H9 (cell line): ENCODE measurements around the gene TRHDE. TPM values are rescaled to one million over a fixed set of nuclear protein-coding genes. Genes with fewer than 3 reads are reported as not detected.
A peak's percentile ranks its signal among the peaks of the same experiment; 100 is the strongest.

Source experiments
- DNase-seq: peaks from one replicate; pipeline ENCODE4 v3.0.0-alpha.2; 2017
- H2AFZ ChIP-seq: one replicate; pipeline ENCODE4 v1.6.1; 2013; ENCODE audit warnings: mild to moderate bottlenecking, low read length, control low read depth, moderate library complexity
- H2AK5ac ChIP-seq: 2 replicates; pipeline ENCODE4 v1.6.1; 2013; ENCODE audit warnings: low read length, control low read depth, mixed read lengths; ENCODE audit not compliant: insufficient read length
- H2BK120ac ChIP-seq: one replicate; pipeline ENCODE4 v1.6.1; 2013; ENCODE audit warnings: low read depth, mild to moderate bottlenecking, low read length, control low read depth, inconsistent platforms; ENCODE audit not compliant: poor library complexity, severe bottlenecking
- H2BK12ac ChIP-seq: 2 replicates; pipeline ENCODE4 v1.6.1; 2013; ENCODE audit warnings: low read length, control low read depth, mixed read lengths, low read depth; ENCODE audit not compliant: insufficient read length
- H2BK15ac ChIP-seq: 2 replicates; pipeline ENCODE4 v1.6.1; 2013; ENCODE audit warnings: low read depth, low read length, control low read depth
- H2BK20ac ChIP-seq: one replicate; pipeline ENCODE4 v1.6.1; 2013; ENCODE audit warnings: low read depth, mild to moderate bottlenecking, low read length, control low read depth, inconsistent platforms; ENCODE audit not compliant: poor library complexity, severe bottlenecking
- H2BK5ac ChIP-seq: 2 replicates; pipeline ENCODE4 v1.6.1; 2013; ENCODE audit warnings: low read length, control low read depth, mixed read lengths; ENCODE audit not compliant: insufficient read length
- H3K14ac ChIP-seq: 2 replicates; pipeline ENCODE4 v1.6.1; 2013; ENCODE audit warnings: low read length, control low read depth; ENCODE audit not compliant: insufficient read depth
- H3K18ac ChIP-seq: 2 replicates; pipeline ENCODE4 v1.6.1; 2013; ENCODE audit warnings: low read depth, mild to moderate bottlenecking, mixed read lengths, low read length, control low read depth; ENCODE audit not compliant: insufficient read length
- H3K23ac ChIP-seq: 2 replicates; pipeline ENCODE4 v1.6.1; 2013; ENCODE audit warnings: low read length, control low read depth, mixed read lengths, low read depth; ENCODE audit not compliant: insufficient read length
- H3K23me2 ChIP-seq: 2 replicates; pipeline ENCODE4 v1.6.1; 2013; ENCODE audit warnings: low read depth, mild to moderate bottlenecking, mixed read lengths, low read length, control low read depth; ENCODE audit not compliant: insufficient read length, poor library complexity, severe bottlenecking
- H3K27ac ChIP-seq: 2 replicates; pipeline ENCODE4 v1.5.1; 2013; ENCODE audit warnings: low read length, control low read depth, mixed read lengths, low read depth; ENCODE audit not compliant: insufficient read length
- H3K27me3 ChIP-seq: 2 replicates; pipeline ENCODE4 v1.6.1; 2013; ENCODE audit warnings: low read length, control low read depth, inconsistent platforms; ENCODE audit not compliant: insufficient read depth
- H3K4ac ChIP-seq: 2 replicates; pipeline ENCODE4 v1.6.1; 2013; ENCODE audit warnings: low read depth, mild to moderate bottlenecking, control low read depth, inconsistent platforms, low read length, moderate library complexity
- H3K4me1 ChIP-seq: 2 replicates; pipeline ENCODE4 v1.6.1; 2013; ENCODE audit warnings: low read length, control low read depth, inconsistent platforms; ENCODE audit not compliant: insufficient read depth
- H3K4me2 ChIP-seq: 2 replicates; pipeline ENCODE4 v1.6.1; 2013; ENCODE audit warnings: low read length, control low read depth, mixed read lengths; ENCODE audit not compliant: insufficient read length, insufficient read depth
- H3K56ac ChIP-seq: 2 replicates; pipeline ENCODE4 v1.6.1; 2013; ENCODE audit warnings: low read depth, mild to moderate bottlenecking, mixed read lengths, low read length, control low read depth; ENCODE audit not compliant: insufficient read length
- H3K79me1 ChIP-seq: 2 replicates; pipeline ENCODE4 v1.6.1; 2013; ENCODE audit warnings: low read depth, mild to moderate bottlenecking, moderate library complexity, low read length, control low read depth, inconsistent platforms; ENCODE audit not compliant: insufficient read depth, poor library complexity, severe bottlenecking
- H3K79me2 ChIP-seq: 2 replicates; pipeline ENCODE4 v1.6.1; 2013; ENCODE audit warnings: low read length, control low read depth, inconsistent platforms; ENCODE audit not compliant: insufficient read depth
- H3K9ac ChIP-seq: 2 replicates; pipeline ENCODE4 v1.6.1; 2013; ENCODE audit warnings: low read length, control low read depth, mixed read lengths; ENCODE audit not compliant: insufficient read length; ENCODE audit errors: extremely low read depth
- H3K9me3 ChIP-seq: one replicate; pipeline ENCODE4 v1.6.1; 2013; ENCODE audit warnings: low read depth, low read length, inconsistent platforms; ENCODE audit not compliant: control insufficient read depth
- H3T11ph ChIP-seq: one replicate; pipeline ENCODE4 v1.6.1; 2013; ENCODE audit warnings: mild to moderate bottlenecking, low read length, control low read depth, inconsistent platforms
- H4K20me1 ChIP-seq: one replicate; pipeline ENCODE4 v1.6.1; 2013; ENCODE audit not compliant: control insufficient read depth, insufficient read length, insufficient read depth
- H4K5ac ChIP-seq: 2 replicates; pipeline ENCODE4 v1.6.1; 2013; ENCODE audit warnings: low read depth, mild to moderate bottlenecking, mixed read lengths, low read length, control low read depth; ENCODE audit not compliant: insufficient read length
- H4K8ac ChIP-seq: replicated peaks from 2 replicates; pipeline ENCODE4 v1.6.1; 2013; ENCODE audit warnings: low read length, control low read depth, mixed read lengths, low read depth; ENCODE audit not compliant: insufficient read length
- H4K91ac ChIP-seq: 2 replicates; pipeline ENCODE4 v1.6.1; 2013; ENCODE audit warnings: low read depth, mild to moderate bottlenecking, moderate library complexity, mixed read lengths, low read length, control low read depth; ENCODE audit not compliant: insufficient read length
- H3K27ac Mint-ChIP-seq, 3 experiments: 2 replicates in 2 of 3; 3 replicates in 1 of 3; pipeline ENCODE4 v1.8.0; 2020 to 2021; ENCODE audit warnings: mixed read lengths in 3 of 3, mild to moderate bottlenecking in 1 of 3, moderate library complexity in 1 of 3
- H3K27me3 Mint-ChIP-seq: 2 replicates; pipeline ENCODE4 v1.8.0; 2021; ENCODE audit warnings: low read depth, mild to moderate bottlenecking, moderate library complexity, mixed read lengths
- H3K36me3 Mint-ChIP-seq, 3 experiments: 2 replicates in 2 of 3; 3 replicates in 1 of 3; pipeline ENCODE4 v1.8.0; 2020 to 2021; ENCODE audit warnings: low read depth in 3 of 3, mixed read lengths in 3 of 3; ENCODE audit not compliant: insufficient read depth in 1 of 3
- H3K4me1 Mint-ChIP-seq, 2 experiments: 2 replicates each; pipeline ENCODE4 v1.8.0; 2020; ENCODE audit warnings: mixed read lengths in 2 of 2
- H3K4me3 Mint-ChIP-seq, 2 experiments: 2 replicates in 1 of 2; 3 replicates in 1 of 2; pipeline ENCODE4 v1.8.0; 2020 to 2021; ENCODE audit warnings: mild to moderate bottlenecking in 2 of 2, mixed read lengths in 2 of 2, moderate library complexity in 1 of 2
- H3K9me3 Mint-ChIP-seq, 2 experiments: 2 replicates in 1 of 2; 3 replicates in 1 of 2; pipeline ENCODE4 v1.8.0; 2020; ENCODE audit warnings: mild to moderate bottlenecking in 2 of 2, mixed read lengths in 2 of 2, moderate library complexity in 1 of 2
- WGBS: extraction: QIAGEN DNeasy Blood & Tissue Kit; methylation state at CpG from one replicate; pipeline ENCODE4 v1.1.7; 2013; ENCODE audit warnings: missing lambda C conversion rate, low lambda C conversion rate, mixed read lengths; ENCODE audit not compliant: insufficient read length; ENCODE audit errors: extremely low coverage; 5-methylcytosine and 5-hydroxymethylcytosine counted together
- total RNA-seq: library from RNA; stranded (reverse); gene quantifications from 2 replicates; pipeline ENCODE4 v1.2.1, GENCODE V29; 2021
- TF ChIP-seq, protein P1 (sequence below): fragments of 200-600 bp; sonication (generic); conservative IDR thresholded peaks from 3 replicates; pipeline ENCODE4 v1.8.0; 2021; ENCODE audit warnings: antibody characterized with exemption, mild to moderate bottlenecking

The TRHDE gene
- total RNA-seq, 1 experiment from 2014 or later: 1.0 TPM

DNA sequence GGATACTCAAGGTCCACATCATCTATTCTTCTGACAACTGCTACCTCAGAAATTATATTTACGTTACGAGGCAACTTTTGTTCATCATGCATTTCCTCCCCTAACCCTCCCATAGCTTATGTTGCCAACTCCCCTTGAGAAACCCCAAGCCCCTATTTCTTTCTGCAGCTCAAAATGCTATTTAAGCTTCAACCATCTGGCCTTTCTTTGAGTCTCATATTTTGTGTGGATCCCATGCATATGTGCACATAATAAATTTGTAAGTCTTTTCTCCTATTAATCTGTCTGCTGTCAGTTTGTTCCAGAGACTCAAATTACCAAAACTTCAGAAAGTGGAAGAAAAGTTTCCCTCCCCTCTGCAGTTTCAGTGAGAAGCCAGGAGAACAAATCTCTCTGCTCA is 444.1 kb downstream of the TRHDE start:
- peak overlapping the region in 1 of 3 experiments; percentile 22; a peak in 1 of 7 replicates for H3K27ac Mint-ChIP-seq
- H3K36me3 Mint-ChIP-seq: peaks cover 18 to 29% (median 27%) of the 10 kb centered on the region in 3 experiments
- H3K9me3 Mint-ChIP-seq: peaks cover 18 to 29% of the 10 kb centered on the region in 2 experiments

More for the DNA sequence above, 444.1 kb downstream of the TRHDE start:
- H3K27ac ChIP-seq: no peak overlapping the region
- H4K5ac ChIP-seq: no peak overlapping the region
- H3K4me1 ChIP-seq: no peaks in the 10 kb centered on the region
- Mint-ChIP-seq H3K4me1 (peaks cover 12 to 20% of the 10 kb centered on the region in 2 experiments; a peak in 3 of 4 replicates), H3K27me3 (no peaks in the 10 kb centered on the region), H3K4me3 (no peak overlapping the region)
- no peak overlapping the region for H3K9ac ChIP-seq
- TF ChIP-seq, protein P1, sequence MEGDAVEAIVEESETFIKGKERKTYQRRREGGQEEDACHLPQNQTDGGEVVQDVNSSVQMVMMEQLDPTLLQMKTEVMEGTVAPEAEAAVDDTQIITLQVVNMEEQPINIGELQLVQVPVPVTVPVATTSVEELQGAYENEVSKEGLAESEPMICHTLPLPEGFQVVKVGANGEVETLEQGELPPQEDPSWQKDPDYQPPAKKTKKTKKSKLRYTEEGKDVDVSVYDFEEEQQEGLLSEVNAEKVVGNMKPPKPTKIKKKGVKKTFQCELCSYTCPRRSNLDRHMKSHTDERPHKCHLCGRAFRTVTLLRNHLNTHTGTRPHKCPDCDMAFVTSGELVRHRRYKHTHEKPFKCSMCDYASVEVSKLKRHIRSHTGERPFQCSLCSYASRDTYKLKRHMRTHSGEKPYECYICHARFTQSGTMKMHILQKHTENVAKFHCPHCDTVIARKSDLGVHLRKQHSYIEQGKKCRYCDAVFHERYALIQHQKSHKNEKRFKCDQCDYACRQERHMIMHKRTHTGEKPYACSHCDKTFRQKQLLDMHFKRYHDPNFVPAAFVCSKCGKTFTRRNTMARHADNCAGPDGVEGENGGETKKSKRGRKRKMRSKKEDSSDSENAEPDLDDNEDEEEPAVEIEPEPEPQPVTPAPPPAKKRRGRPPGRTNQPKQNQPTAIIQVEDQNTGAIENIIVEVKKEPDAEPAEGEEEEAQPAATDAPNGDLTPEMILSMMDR: no peak
- no peaks in the 10 kb centered on the region for H4K20me1 ChIP-seq
- H3K56ac ChIP-seq: no peak overlapping the region
- DNase-seq: no peak
- no peaks in the 10 kb centered on the region for H3K27me3 ChIP-seq
- no peak overlapping the region for H3T11ph ChIP-seq
- no peak overlapping the region for H2BK120ac ChIP-seq
- H2BK5ac ChIP-seq: no peak overlapping the region
- H2BK12ac ChIP-seq: no peak overlapping the region
- no peak overlapping the region for H3K4me2 ChIP-seq
- peaks cover 4% of the 10 kb centered on the region for H3K9me3 ChIP-seq
- no peak overlapping the region for H4K91ac ChIP-seq
- no peak overlapping the region for H2BK20ac ChIP-seq
- H3K23ac ChIP-seq: no peak overlapping the region
- H3K4ac ChIP-seq: no peak overlapping the region
- no peaks in the 10 kb centered on the region for H3K23me2 ChIP-seq
- H2BK15ac ChIP-seq: no peak overlapping the region
- H3K79me1 ChIP-seq: no peaks in the 10 kb centered on the region
- no peak overlapping the region for H4K8ac ChIP-seq
- H3K79me2 ChIP-seq: no peaks in the 10 kb centered on the region
- no peak overlapping the region for H2AK5ac ChIP-seq
- H3K18ac ChIP-seq: no peak overlapping the region
- no peak overlapping the region for H3K14ac ChIP-seq
- no CpG with 5 or more reads among the region's 2 CpGs for WGBS
- no peak overlapping the region for H2AFZ ChIP-seq
